Measurements from ENCODE around the gene CPT1C.

GRCh38 chr19:49727217-49728030 is 36.5 kb downstream of the CPT1C start:
- TF ChIP-seq CTCF (IDR thresholded peaks at IDR 0.05), result no peak
- TF ChIP-seq EZH2 (IDR thresholded peaks at IDR 0.05; ENCODE audit: borderline replicate concordance, insufficient read depth, low read depth, low read length, poor library complexity, severe bottlenecking), result no peak
